Activated gamma-delta T cell (primary cell): ENCODE measurements around the gene SUGCT.

Experiments
- DNase-seq: peaks from one replicate; lab custom pipeline; 2025; lab: John Stamatoyannopoulos, UW

The SUGCT gene

GRCh38 chr7:40676221-40676620 lies 541.4 kb downstream of the SUGCT start:
- no peak for DNase-seq

GRCh38 chr7:40680657-40681056 lies 545.9 kb downstream of the SUGCT start:
- DNase-seq: no peak

GRCh38 chr7:40682696-40683095 lies 547.9 kb downstream of the SUGCT start:
- no peak for DNase-seq

GRCh38 chr7:40694026-40694809 lies 559.4 kb downstream of the SUGCT start:
- DNase-seq: no peak

GRCh38 chr7:40694991-40695390 lies 560.2 kb downstream of the SUGCT start:
- no peak for DNase-seq

- no peak for DNase-seq
Observed at GRCh38 chr7:40697653-40698052, 562.8 kb downstream of the SUGCT start.

- no peak for DNase-seq
Observed at GRCh38 chr7:40698214-40698920, 563.6 kb downstream of the SUGCT start.

GRCh38 chr7:40698921-40699260 lies 564.1 kb downstream of the SUGCT start:
- no peak for DNase-seq

GRCh38 chr7:40700653-40701421 lies 566.0 kb downstream of the SUGCT start:
- no peak for DNase-seq

GRCh38 chr7:40701836-40702551 lies 567.2 kb downstream of the SUGCT start:
- no peak for DNase-seq

GRCh38 chr7:40704172-40704571 lies 569.4 kb downstream of the SUGCT start:
- DNase-seq: no peak

GRCh38 chr7:40706829-40707228 lies 572.0 kb downstream of the SUGCT start:
- DNase-seq: no peak

GRCh38 chr7:40709062-40709964 lies 574.5 kb downstream of the SUGCT start:
- DNase-seq: no peak

GRCh38 chr7:40711706-40712105 lies 576.9 kb downstream of the SUGCT start:
- DNase-seq: no peak

GRCh38 chr7:40714363-40715052 lies 579.7 kb downstream of the SUGCT start:
- no peak for DNase-seq

- DNase-seq: no peak
Observed at GRCh38 chr7:40715053-40715430, 580.2 kb downstream of the SUGCT start.

GRCh38 chr7:40716052-40716451 lies 581.2 kb downstream of the SUGCT start:
- no peak for DNase-seq

- DNase-seq: no peak
Observed at GRCh38 chr7:40717242-40717641, 582.4 kb downstream of the SUGCT start.

GRCh38 chr7:40720416-40720815 lies 585.6 kb downstream of the SUGCT start:
- no peak for DNase-seq

GRCh38 chr7:40721342-40721949 lies 586.6 kb downstream of the SUGCT start:
- no peak for DNase-seq
